ENCODE results near the gene PHPT1. TPM values are rescaled to one million over a fixed set of nuclear protein-coding genes. Genes with fewer than 3 reads are reported as not detected.

PHPT1 gene
- total and polyA plus RNA-seq, 2 of the 13 experiments (the other 11 are each of a cell fraction or from before 2014, with no cell fraction given) = 189 to 192 TPM

DNA sequence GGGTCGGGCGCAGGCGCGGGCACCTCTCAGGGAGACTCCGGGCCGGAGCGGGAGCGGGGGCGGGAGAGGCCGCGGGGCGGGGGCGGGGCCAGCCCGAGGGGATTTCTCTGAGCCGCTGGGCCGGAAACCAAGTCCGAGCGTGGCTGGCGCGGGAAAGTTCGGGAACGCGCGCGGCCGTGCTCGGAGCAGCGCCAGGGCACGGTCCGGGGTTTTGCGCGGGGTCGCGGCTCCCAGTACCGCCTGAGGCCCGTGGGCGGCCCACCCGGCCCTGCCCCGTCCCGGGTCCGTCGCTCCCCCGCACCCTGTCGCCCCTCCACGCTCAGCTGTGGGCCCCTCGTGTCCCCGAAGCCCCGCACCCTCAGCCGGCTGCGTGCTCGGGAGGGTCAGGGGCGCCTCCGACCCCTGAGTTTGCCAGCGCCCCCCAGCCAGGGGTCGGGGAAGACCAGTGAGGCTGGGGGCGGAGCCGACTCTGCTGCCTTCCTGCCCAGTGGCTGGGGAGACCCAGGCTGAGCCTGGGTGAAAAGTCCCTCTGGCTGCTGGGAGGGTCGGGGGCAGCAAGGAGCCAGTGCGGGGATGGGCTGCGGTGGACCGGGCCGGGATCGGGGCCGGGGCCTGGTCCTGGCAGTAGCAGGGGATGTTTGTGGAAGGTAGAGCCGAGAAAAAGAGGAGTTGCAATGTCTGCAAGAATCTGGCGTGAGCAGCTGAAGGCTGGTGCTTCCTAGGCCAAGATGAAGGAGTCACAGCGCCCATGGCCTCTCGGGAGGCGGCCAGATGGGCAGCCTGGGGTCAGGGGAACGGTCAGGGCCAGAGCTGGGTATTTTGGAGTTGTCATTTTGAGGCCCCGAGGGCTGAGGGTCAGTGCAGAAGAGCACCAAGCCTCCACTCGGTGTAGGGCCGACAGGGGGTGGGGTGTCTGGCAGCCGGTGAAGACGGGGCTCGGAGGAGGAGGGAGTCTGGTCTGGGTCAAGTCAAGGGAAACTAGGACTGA lies 37.7 kb downstream of the PHPT1 start (continued):
- TF ChIP-seq, protein P1, sequence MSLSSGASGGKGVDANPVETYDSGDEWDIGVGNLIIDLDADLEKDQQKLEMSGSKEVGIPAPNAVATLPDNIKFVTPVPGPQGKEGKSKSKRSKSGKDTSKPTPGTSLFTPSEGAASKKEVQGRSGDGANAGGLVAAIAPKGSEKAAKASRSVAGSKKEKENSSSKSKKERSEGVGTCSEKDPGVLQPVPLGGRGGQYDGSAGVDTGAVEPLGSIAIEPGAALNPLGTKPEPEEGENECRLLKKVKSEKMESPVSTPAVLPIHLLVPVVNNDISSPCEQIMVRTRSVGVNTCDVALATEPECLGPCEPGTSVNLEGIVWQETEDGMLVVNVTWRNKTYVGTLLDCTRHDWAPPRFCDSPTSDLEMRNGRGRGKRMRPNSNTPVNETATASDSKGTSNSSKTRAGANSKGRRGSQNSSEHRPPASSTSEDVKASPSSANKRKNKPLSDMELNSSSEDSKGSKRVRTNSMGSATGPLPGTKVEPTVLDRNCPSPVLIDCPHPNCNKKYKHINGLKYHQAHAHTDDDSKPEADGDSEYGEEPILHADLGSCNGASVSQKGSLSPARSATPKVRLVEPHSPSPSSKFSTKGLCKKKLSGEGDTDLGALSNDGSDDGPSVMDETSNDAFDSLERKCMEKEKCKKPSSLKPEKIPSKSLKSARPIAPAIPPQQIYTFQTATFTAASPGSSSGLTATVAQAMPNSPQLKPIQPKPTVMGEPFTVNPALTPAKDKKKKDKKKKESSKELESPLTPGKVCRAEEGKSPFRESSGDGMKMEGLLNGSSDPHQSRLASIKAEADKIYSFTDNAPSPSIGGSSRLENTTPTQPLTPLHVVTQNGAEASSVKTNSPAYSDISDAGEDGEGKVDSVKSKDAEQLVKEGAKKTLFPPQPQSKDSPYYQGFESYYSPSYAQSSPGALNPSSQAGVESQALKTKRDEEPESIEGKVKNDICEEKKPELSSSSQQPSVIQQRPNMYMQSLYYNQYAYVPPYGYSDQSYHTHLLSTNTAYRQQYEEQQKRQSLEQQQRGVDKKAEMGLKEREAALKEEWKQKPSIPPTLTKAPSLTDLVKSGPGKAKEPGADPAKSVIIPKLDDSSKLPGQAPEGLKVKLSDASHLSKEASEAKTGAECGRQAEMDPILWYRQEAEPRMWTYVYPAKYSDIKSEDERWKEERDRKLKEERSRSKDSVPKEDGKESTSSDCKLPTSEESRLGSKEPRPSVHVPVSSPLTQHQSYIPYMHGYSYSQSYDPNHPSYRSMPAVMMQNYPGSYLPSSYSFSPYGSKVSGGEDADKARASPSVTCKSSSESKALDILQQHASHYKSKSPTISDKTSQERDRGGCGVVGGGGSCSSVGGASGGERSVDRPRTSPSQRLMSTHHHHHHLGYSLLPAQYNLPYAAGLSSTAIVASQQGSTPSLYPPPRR (CRISPR knock-in tag; IDR thresholded peaks at IDR 0.05; ENCODE audit: borderline replicate concordance) = no peak
- TF ChIP-seq SYNCRIP (IDR thresholded peaks at IDR 0.05; ENCODE audit: insufficient read depth, low read depth, low read length) (no peak), TEAD2 (CRISPR knock-in tag; IDR thresholded peaks at IDR 0.05) (no peak), ZNF552 (CRISPR knock-in tag; IDR thresholded peaks at IDR 0.05; ENCODE audit: borderline replicate concordance) (no peak), ZNF577 (CRISPR knock-in tag; IDR thresholded peaks at IDR 0.05; ENCODE audit: borderline replicate concordance, low read depth) (no peak), SMYD3 (CRISPR knock-in tag; IDR thresholded peaks at IDR 0.05) (peak; percentile 55; the same call in 1 of the 2 replicates), MTF1 (CRISPR knock-in tag; IDR thresholded peaks at IDR 0.05) (no peak), TSC22D2 (CRISPR knock-in tag; IDR thresholded peaks at IDR 0.05; ENCODE audit: borderline replicate concordance) (peak; percentile 52; the same call in 1 of the 2 replicates), ZNF605 (CRISPR knock-in tag; IDR thresholded peaks at IDR 0.05) (no peak)
- TF ChIP-seq, protein P2, sequence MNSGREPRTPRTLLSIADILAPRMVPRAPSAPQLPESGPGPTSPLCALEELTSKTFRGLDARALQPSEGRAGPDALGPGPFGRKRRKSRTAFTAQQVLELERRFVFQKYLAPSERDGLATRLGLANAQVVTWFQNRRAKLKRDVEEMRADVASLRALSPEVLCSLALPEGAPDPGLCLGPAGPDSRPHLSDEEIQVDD (CRISPR knock-in tag; IDR thresholded peaks at IDR 0.05; ENCODE audit: borderline replicate concordance) = no peak
- TF ChIP-seq, protein P3, sequence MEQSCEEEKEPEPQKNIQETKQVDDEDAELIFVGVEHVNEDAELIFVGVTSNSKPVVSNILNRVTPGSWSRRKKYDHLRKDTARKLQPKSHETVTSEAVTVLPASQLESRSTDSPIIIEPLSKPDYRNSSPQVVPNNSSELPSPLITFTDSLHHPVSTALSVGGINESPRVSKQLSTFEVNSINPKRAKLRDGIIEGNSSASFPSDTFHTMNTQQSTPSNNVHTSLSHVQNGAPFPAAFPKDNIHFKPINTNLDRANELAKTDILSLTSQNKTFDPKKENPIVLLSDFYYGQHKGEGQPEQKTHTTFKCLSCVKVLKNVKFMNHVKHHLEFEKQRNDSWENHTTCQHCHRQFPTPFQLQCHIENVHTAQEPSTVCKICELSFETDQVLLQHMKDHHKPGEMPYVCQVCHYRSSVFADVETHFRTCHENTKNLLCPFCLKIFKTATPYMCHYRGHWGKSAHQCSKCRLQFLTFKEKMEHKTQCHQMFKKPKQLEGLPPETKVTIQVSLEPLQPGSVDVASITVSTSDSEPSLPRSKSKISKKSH (CRISPR knock-in tag; IDR thresholded peaks at IDR 0.05; ENCODE audit: borderline replicate concordance) = 0 out of 2 replicates have a peak, but pooled peaks have one; percentile 53
- TF ChIP-seq, protein P4, sequence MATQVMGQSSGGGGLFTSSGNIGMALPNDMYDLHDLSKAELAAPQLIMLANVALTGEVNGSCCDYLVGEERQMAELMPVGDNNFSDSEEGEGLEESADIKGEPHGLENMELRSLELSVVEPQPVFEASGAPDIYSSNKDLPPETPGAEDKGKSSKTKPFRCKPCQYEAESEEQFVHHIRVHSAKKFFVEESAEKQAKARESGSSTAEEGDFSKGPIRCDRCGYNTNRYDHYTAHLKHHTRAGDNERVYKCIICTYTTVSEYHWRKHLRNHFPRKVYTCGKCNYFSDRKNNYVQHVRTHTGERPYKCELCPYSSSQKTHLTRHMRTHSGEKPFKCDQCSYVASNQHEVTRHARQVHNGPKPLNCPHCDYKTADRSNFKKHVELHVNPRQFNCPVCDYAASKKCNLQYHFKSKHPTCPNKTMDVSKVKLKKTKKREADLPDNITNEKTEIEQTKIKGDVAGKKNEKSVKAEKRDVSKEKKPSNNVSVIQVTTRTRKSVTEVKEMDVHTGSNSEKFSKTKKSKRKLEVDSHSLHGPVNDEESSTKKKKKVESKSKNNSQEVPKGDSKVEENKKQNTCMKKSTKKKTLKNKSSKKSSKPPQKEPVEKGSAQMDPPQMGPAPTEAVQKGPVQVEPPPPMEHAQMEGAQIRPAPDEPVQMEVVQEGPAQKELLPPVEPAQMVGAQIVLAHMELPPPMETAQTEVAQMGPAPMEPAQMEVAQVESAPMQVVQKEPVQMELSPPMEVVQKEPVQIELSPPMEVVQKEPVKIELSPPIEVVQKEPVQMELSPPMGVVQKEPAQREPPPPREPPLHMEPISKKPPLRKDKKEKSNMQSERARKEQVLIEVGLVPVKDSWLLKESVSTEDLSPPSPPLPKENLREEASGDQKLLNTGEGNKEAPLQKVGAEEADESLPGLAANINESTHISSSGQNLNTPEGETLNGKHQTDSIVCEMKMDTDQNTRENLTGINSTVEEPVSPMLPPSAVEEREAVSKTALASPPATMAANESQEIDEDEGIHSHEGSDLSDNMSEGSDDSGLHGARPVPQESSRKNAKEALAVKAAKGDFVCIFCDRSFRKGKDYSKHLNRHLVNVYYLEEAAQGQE (IDR thresholded peaks at IDR 0.05; ENCODE audit: borderline replicate concordance in 1 of 2, low read depth in 1 of 2, low read length in 2 of 2) = no peak
- TF ChIP-seq, protein P5, sequence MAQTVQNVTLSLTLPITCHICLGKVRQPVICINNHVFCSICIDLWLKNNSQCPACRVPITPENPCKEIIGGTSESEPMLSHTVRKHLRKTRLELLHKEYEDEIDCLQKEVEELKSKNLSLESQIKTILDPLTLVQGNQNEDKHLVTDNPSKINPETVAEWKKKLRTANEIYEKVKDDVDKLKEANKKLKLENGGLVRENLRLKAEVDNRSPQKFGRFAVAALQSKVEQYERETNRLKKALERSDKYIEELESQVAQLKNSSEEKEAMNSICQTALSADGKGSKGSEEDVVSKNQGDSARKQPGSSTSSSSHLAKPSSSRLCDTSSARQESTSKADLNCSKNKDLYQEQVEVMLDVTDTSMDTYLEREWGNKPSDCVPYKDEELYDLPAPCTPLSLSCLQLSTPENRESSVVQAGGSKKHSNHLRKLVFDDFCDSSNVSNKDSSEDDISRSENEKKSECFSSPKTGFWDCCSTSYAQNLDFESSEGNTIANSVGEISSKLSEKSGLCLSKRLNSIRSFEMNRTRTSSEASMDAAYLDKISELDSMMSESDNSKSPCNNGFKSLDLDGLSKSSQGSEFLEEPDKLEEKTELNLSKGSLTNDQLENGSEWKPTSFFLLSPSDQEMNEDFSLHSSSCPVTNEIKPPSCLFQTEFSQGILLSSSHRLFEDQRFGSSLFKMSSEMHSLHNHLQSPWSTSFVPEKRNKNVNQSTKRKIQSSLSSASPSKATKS (CRISPR knock-in tag; IDR thresholded peaks at IDR 0.05) = no peak

All from HepG2 (cell line).